22Rv1 (cell line): ENCODE data around the gene EXOSC5.

Source experiments
- CTCF ChIP-seq: fragments of 450-650 bp; IDR thresholded peaks from 2 replicates; pipeline ENCODE4 v1.5.1; 2017; ENCODE audit warnings: mild to moderate bottlenecking
- ZFX ChIP-seq: fragments of 450-650 bp; IDR thresholded peaks from 2 replicates; pipeline ENCODE4 v1.6.1; 2017; ENCODE audit warnings: antibody characterized with exemption, borderline replicate concordance

GRCh38 chr19:41353466-41354342, 43.5 kb downstream of the EXOSC5 start, which contains the start of gene TGFB1:
- peak; percentile 69 for TF ChIP-seq CTCF
- no peak for TF ChIP-seq ZFX
